Ascending aorta (tissue), 2 donors: ENCODE results near the gene NME7. TPM values are rescaled to one million over a fixed set of nuclear protein-coding genes. Genes with fewer than 3 reads are reported as not detected.
"Not testable (repeated sequence)": the region's sequence is repeated elsewhere in the genome, so short reads cannot be mapped to it uniquely, and the experiment has no call there.

ENCODE experiments used
- DNase-seq, 2 donors: peaks; one replicate each; pipeline ENCODE4 v3.0.0-alpha.2; 2019; ENCODE audit warnings: low spot score in 2 of 2
- H3K27ac ChIP-seq, 2 donors: fragments of 200-600 bp; sonication (generic); one replicate each; pipeline ENCODE4 v1.5.1; 2016 to 2017; ENCODE audit warnings: mild to moderate bottlenecking in 1 of 2
- H3K27me3 ChIP-seq: fragments of 200-600 bp; sonication (generic); one replicate; pipeline ENCODE4 v1.5.1; 2017
- H3K36me3 ChIP-seq, 2 donors: fragments of 200-600 bp; sonication (generic); one replicate each; pipeline ENCODE4 v1.5.1; 2016
- H3K4me1 ChIP-seq, 2 donors: fragments of 200-600 bp; sonication (generic); one replicate each; pipeline ENCODE4 v1.5.1; 2016 to 2017; ENCODE audit warnings: mild to moderate bottlenecking in 1 of 2
- H3K4me3 ChIP-seq, 2 donors: fragments of 200-600 bp; sonication (generic); one replicate each; pipeline ENCODE4 v1.5.1; 2016 to 2017; ENCODE audit warnings: mild to moderate bottlenecking in 1 of 2
- H3K9me3 ChIP-seq, 2 donors: fragments of 200-600 bp; sonication (generic); one replicate each; pipeline ENCODE4 v1.5.1; 2016
- intact Hi-C: fragments of 100-400 bp; cut with DNase I; formaldehyde crosslinking; loops from one replicate; pipeline ENCODE4 v1.15.1; 2023
- total RNA-seq: library from RNA; depleted of rRNA; stranded (reverse); fragments of >200 nt; gene quantifications from one replicate; pipeline ENCODE4 v1.1.0, GENCODE V29; 2016
- TF ChIP-seq, protein P1 (sequence below), 3 experiments: fragments of 200-600 bp in 2 of 3; fragments of 450-650 bp in 1 of 3; sonication (generic) in 2 of 3; IDR thresholded peaks; one replicate each; pipeline ENCODE4 v1.5.1; 2016 to 2019; ENCODE audit warnings: antibody characterized with exemption in 3 of 3, mild to moderate bottlenecking in 1 of 3, moderate library complexity in 1 of 3

NME7 gene, protein sequence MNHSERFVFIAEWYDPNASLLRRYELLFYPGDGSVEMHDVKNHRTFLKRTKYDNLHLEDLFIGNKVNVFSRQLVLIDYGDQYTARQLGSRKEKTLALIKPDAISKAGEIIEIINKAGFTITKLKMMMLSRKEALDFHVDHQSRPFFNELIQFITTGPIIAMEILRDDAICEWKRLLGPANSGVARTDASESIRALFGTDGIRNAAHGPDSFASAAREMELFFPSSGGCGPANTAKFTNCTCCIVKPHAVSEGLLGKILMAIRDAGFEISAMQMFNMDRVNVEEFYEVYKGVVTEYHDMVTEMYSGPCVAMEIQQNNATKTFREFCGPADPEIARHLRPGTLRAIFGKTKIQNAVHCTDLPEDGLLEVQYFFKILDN
- 4.9 TPM for total RNA-seq

DNA sequence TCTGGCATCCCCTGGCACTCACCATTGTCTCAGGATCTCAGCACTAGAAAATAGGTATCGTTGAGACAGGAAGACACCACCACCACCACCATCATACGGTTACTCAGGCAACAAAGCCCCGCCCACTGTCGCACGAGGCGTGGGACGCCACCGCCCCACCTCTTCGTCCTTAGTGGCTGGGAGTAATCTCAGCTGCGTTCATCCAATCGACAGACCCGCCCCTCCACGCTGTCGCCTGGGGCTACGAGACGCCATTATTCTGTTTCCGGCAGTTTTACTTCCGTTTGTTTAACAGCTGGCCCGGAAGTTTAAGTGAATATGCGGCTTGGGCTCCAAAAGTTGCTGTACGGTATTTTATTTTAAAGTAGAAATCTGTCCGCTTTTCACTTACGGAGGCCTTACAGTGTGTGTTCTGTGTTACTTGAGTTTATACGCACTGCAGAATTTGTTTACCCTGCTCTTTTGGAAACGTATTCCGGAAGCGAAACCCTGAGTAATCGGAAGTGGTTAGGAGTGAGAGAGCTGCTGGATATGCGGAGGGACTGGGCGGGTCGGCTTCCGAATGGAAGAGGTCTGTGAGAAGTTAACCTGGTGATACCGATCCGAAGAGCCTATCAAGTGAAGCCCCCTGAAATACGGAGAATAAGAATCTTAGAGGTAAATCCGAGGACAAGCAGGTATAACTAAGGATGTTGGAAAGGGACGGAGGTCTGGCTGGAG, at the start of gene NME7, which contains the start of gene BLZF1:
NME7 (minus strand) TSS at position 112 of the 720 bp plus-strand sequence; CDS start at position 25, 87 bp downstream.
BLZF1 (plus strand) TSS at position 510 of the 720 bp plus-strand sequence. CDS start 1,328 bp downstream, outside the sequence.
- Histone ChIP-seq H3K4me1 (peaks cover 0 to 6% of the 10 kb centered on the region in 2 donors), H3K27ac (peak within 1 kb of the TSS; percentile 64 to 80), H3K36me3 (peaks cover 0 to 13% of the 10 kb centered on the region in 2 donors), H3K9me3 (no peaks in the 10 kb centered on the region), H3K27me3 (no peaks in the 10 kb centered on the region), H3K4me3 (peak within 1 kb of the TSS; percentile 84 to 90)
- DNase-seq, result peak; percentile 95 to 98
- TF ChIP-seq, protein P1, sequence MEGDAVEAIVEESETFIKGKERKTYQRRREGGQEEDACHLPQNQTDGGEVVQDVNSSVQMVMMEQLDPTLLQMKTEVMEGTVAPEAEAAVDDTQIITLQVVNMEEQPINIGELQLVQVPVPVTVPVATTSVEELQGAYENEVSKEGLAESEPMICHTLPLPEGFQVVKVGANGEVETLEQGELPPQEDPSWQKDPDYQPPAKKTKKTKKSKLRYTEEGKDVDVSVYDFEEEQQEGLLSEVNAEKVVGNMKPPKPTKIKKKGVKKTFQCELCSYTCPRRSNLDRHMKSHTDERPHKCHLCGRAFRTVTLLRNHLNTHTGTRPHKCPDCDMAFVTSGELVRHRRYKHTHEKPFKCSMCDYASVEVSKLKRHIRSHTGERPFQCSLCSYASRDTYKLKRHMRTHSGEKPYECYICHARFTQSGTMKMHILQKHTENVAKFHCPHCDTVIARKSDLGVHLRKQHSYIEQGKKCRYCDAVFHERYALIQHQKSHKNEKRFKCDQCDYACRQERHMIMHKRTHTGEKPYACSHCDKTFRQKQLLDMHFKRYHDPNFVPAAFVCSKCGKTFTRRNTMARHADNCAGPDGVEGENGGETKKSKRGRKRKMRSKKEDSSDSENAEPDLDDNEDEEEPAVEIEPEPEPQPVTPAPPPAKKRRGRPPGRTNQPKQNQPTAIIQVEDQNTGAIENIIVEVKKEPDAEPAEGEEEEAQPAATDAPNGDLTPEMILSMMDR (IDR thresholded peaks at IDR 0.05), result no peak
- intact Hi-C loops, result loop anchor here (1.0 to 10.0 kb wide), 6 partner anchors 118 to 1141 kb away; partner anchors contain the start of genes ATP1B1, METTL18 and SFT2D2

DNA sequence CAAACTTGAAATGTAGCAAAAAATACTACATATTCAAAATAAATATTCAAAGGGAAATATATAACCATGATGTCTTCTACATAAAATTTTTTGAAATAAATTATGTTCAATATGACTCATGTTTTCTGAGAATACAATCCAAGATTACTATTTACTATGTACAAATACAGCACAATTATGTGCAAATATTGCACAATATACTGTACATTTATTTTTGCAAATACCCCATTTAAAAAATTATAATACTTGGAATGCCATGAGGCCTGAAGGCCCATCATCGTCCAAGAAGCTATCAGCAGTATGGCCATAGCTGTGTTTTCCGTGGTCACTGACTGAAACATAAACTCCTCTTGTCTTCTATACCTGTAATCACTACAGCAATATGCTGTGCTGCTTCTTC, 47.4 kb upstream of the NME7 start:
- no peak for DNase-seq
- intact Hi-C loops, result no loop called here
- H3K4me1 ChIP-seq, result no peaks in the 10 kb centered on the region
- no peaks in the 10 kb centered on the region for H3K27me3 ChIP-seq
- H3K9me3 ChIP-seq, result peaks cover 4 to 34% of the 10 kb centered on the region in 2 donors
- no peak overlapping the region for H3K27ac ChIP-seq
- H3K4me3 ChIP-seq, result no peak overlapping the region
- H3K36me3 ChIP-seq, result no peaks in the 10 kb centered on the region
- TF ChIP-seq, protein P1 (IDR thresholded peaks at IDR 0.05), result no peak

DNA sequence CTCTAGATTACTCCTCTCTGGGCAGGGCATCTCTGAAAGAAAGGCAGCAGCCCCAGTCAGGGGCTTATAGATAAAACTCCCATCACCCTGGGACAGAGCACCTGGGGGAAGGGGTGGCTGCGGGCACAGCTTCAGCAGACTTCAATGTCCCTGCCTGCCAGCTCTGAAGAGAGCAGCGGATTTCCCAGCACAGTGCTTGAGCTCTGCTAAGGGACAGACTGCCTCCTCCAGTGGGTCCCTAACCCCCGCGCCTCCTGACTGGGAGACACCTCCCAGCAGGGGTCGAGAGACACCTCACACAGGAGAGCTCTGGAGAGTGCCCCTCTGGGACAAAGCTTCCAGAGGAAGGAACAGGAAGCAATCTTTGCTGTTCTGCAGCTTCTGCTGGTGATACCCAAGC, 40.7 kb upstream of the NME7 start:
- DNase-seq, H3K27me3 ChIP-seq, H3K36me3 ChIP-seq, H3K4me1 ChIP-seq, H3K4me3 ChIP-seq, intact Hi-C loops, H3K27ac ChIP-seq: not testable (repeated sequence)
- H3K9me3 ChIP-seq, result peaks cover 25 to 93% of the 10 kb centered on the region in 2 donors

DNA sequence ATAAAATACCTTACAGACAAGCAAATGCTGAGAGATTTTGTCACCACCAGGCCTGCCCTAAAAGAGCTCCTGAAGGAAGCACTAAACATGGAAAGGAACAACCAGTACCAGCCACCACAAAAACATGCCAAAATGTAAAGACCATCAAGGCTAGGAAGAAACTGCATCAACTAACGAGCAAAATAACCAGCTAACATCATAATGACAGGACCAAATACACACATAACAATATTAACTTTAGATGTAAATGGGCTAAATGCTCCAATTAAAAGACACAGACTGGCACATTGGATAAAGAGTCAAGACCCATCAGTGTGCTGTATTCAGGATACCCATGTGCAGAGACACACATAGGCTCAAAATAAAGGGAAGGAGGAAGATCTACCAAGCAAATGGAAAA, 35.0 kb upstream of the NME7 start:
- H3K36me3 ChIP-seq, H3K27ac ChIP-seq, DNase-seq, H3K4me3 ChIP-seq, H3K27me3 ChIP-seq, intact Hi-C loops, H3K4me1 ChIP-seq: not testable (repeated sequence)
- peaks cover 9 to 59% of the 10 kb centered on the region in 2 donors for H3K9me3 ChIP-seq

DNA sequence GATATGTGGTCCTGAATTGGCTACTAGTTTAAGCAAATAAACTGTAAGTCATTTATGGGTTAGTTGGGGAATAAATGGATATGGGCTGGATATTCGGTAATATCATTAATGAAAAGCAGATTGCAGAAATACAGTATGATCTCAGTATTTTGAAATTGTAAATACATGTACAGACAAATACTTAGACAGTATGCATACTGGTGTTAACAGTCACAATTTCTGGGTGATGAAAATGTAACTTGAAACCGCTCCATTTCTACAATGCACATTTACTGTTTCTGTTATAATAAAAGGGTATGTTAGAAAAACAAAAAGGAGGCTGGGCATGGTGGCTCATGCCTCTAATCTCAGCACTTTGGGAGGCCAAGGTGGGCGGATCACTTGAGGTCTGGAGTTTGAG, 28.4 kb upstream of the NME7 start:
- H3K36me3 ChIP-seq, result peaks cover 10 to 28% of the 10 kb centered on the region in 2 donors

DNA sequence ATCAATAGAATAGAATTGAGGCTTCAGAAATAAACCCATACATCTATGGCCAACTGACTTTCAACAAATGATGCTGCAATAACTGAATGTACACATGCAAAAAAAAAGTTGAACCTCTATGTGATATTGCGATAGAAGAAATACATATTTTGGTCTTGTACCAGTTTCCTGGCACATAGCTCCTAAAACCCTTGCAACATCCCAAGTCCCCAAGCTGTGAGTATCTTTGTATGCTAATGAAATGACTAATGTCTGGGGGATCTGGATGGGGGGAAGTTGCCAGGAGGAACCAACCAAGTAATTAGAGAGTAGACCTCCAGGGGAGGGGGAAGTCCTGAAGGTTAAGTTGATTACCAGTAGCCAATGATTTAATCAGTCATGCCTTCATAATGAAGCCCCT, 24.8 kb upstream of the NME7 start:
- TF ChIP-seq, protein P1 (IDR thresholded peaks at IDR 0.05), result no peak
- Histone ChIP-seq H3K27me3 (no peaks in the 10 kb centered on the region), H3K4me1 (no peaks in the 10 kb centered on the region), H3K4me3 (no peak overlapping the region), H3K36me3 (peaks cover 28 to 59% of the 10 kb centered on the region in 2 donors), H3K27ac (no peak overlapping the region), H3K9me3 (no peaks in the 10 kb centered on the region)
- no peak for DNase-seq
- intact Hi-C loops, result no loop called here

More for the DNA sequence above, 28.4 kb upstream of the NME7 start:
- no peak for DNase-seq
- H3K27me3 ChIP-seq, result no peaks in the 10 kb centered on the region
- intact Hi-C loops, result no loop called here
- TF ChIP-seq, protein P1 (IDR thresholded peaks at IDR 0.05), result no peak
- no peak overlapping the region for H3K4me3 ChIP-seq
- H3K9me3 ChIP-seq, result peaks cover 0 to 5% of the 10 kb centered on the region in 2 donors
- H3K4me1 ChIP-seq, result no peaks in the 10 kb centered on the region
- no peak overlapping the region for H3K27ac ChIP-seq
